Nephron (organoid): ENCODE results near the gene RSRC1.

Source experiments
- H3K27ac Mint-ChIP-seq, 3 experiments: 2 replicates each; pipeline ENCODE4 v1.8.0; 2020; ENCODE audit warnings: mixed read lengths in 3 of 3, mild to moderate bottlenecking in 2 of 3, moderate library complexity in 1 of 3
- H3K27me3 Mint-ChIP-seq: 2 replicates; pipeline ENCODE4 v1.8.0; 2021; ENCODE audit warnings: low read depth, mild to moderate bottlenecking, moderate library complexity, mixed read lengths
- H3K36me3 Mint-ChIP-seq: 2 replicates; pipeline ENCODE4 v1.8.0; 2020; ENCODE audit warnings: low read depth, mixed read lengths
- H3K4me1 Mint-ChIP-seq: 2 replicates; pipeline ENCODE4 v1.8.0; 2020; ENCODE audit warnings: mixed read lengths
- H3K4me3 Mint-ChIP-seq, 3 experiments: 2 replicates each; pipeline ENCODE4 v1.8.0; 2020; ENCODE audit warnings: mild to moderate bottlenecking in 3 of 3, mixed read lengths in 3 of 3, moderate library complexity in 2 of 3
- H3K9me3 Mint-ChIP-seq: 2 replicates; pipeline ENCODE4 v1.8.0; 2020; ENCODE audit warnings: mixed read lengths
- CTCF ChIP-seq, 3 experiments: fragments of 200-600 bp; sonication (generic); IDR thresholded peaks; one replicate each; pipeline ENCODE4 v1.5.0; 2021; ENCODE audit warnings: antibody characterized with exemption in 3 of 3; ENCODE audit not compliant: unreplicated experiment in 3 of 3

Gene RSRC1

GRCh38 chr3:158098309-158098639, 11.6 kb upstream of the RSRC1 start:
- Mint-ChIP-seq H3K4me3 (peak overlapping the region; percentile 80 to 88 (median 87)), H3K4me1 (peaks cover 41% of the 10 kb centered on the region), H3K9me3 (peaks cover 6% of the 10 kb centered on the region), H3K27ac (no peak overlapping the region), H3K36me3 (no peaks in the 10 kb centered on the region), H3K27me3 (peaks cover 100% of the 10 kb centered on the region)
- no peak for TF ChIP-seq CTCF (IDR thresholded peaks at IDR 0.05; ENCODE audit: unreplicated experiment in 3 of 3)

DNA sequence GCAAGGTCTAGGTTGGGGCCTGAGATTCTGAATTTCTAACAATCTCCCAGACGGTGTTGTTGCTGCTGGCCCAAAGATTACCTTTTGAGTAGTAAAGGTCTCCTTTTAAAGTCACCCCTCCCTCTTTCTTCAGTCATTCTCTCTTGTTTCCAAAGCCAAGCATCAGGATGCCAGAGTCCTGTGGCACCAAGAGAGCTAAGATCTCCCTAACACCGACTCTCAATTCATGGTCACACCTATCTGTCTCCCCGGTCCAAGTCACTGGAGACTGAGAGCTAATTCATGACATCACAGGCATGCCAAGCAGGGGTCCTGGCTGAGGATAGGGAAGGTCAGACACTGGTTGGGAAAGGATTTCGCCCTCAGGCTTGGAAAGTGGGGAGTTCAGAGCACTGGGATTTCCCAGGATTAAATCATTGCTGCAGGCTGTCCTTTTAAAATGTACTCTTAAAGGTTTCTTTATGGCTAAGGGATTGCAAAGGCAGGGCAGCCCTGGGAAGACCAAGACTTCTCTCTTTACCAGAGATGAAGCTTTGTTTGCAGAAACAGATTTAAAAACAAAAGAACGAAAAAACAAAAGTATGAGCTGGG, 11.0 kb upstream of the RSRC1 start:
- no peak for TF ChIP-seq CTCF (IDR thresholded peaks at IDR 0.05; ENCODE audit: unreplicated experiment in 3 of 3)
- peaks cover 100% of the 10 kb centered on the region for H3K27me3 Mint-ChIP-seq
- no peaks in the 10 kb centered on the region for H3K36me3 Mint-ChIP-seq
- no peak overlapping the region for H3K27ac Mint-ChIP-seq
- H3K9me3 Mint-ChIP-seq = peaks cover 6% of the 10 kb centered on the region
- no peak overlapping the region for H3K4me3 Mint-ChIP-seq
- H3K4me1 Mint-ChIP-seq = peaks cover 46% of the 10 kb centered on the region

GRCh38 chr3:158100681-158101080, 9.2 kb upstream of the RSRC1 start:
- no peak overlapping the region for H3K4me3 Mint-ChIP-seq
- peaks cover 98% of the 10 kb centered on the region for H3K27me3 Mint-ChIP-seq

DNA sequence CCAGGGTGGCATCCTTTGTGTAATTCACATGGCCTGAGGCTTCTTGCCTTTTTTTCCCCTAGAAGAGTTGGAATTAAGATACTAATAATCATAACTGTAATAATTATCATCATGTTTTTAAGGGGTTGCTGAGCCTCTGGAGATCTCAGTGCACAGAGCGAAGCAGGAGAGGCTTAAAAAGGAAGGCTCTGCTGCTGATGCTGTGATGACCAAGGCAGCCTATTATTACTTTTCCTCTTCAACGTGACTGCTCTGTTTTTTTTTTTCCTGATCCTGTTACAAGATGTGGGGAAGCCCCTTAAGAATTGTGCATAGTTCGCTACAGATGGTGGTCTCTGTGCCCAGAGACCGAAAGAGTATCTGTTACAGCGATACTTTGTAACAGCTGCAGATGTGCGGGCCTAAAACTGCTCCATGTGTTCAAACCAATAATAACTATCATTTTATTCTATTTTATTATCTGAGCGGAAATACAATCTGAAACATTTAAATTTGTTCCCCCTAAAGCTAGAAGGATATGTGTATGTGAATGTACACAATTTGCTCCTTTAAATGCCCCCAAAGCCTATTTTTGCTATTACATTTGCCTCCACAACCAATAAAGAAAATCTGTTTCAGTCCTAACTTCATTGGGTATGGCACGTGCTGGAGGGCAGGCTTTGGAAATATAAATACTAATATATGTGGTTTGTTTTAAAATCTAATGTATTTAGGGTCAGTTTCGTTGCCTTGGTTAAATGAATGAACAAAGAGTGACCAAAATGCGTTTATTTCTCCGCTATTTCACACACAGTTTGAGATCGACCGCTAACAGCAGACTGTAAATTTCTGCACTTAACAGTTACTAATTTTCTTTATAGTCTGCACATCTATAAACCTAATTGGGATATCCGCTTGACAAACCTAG, 8.3 kb upstream of the RSRC1 start:
- peaks cover 6% of the 10 kb centered on the region for H3K9me3 Mint-ChIP-seq
- peak overlapping the region in 1 of 3 experiments; percentile 39 for H3K4me3 Mint-ChIP-seq
- no peak for TF ChIP-seq CTCF (IDR thresholded peaks at IDR 0.05; ENCODE audit: unreplicated experiment in 3 of 3)

More at GRCh38 chr3:158100681-158101080, 9.2 kb upstream of the RSRC1 start:
- Mint-ChIP-seq H3K27ac (no peak overlapping the region), H3K4me1 (peaks cover 50% of the 10 kb centered on the region), H3K36me3 (no peaks in the 10 kb centered on the region), H3K9me3 (peaks cover 6% of the 10 kb centered on the region)
- TF ChIP-seq CTCF (IDR thresholded peaks at IDR 0.05; ENCODE audit: unreplicated experiment in 3 of 3) = no peak

GRCh38 chr3:158102242-158103080, 7.4 kb upstream of the RSRC1 start:
- H3K9me3 Mint-ChIP-seq = peaks cover 6% of the 10 kb centered on the region

More for the DNA sequence above, 8.3 kb upstream of the RSRC1 start:
- H3K27ac Mint-ChIP-seq = no peak overlapping the region
- no peaks in the 10 kb centered on the region for H3K36me3 Mint-ChIP-seq
- H3K4me1 Mint-ChIP-seq = peaks cover 56% of the 10 kb centered on the region
- peaks cover 98% of the 10 kb centered on the region for H3K27me3 Mint-ChIP-seq

More at GRCh38 chr3:158102242-158103080, 7.4 kb upstream of the RSRC1 start:
- H3K27ac Mint-ChIP-seq = no peak overlapping the region
- no peaks in the 10 kb centered on the region for H3K36me3 Mint-ChIP-seq
- H3K27me3 Mint-ChIP-seq = peaks cover 98% of the 10 kb centered on the region
- peaks cover 62% of the 10 kb centered on the region for H3K4me1 Mint-ChIP-seq
- peak overlapping the region; percentile 26 to 50 (median 39) for H3K4me3 Mint-ChIP-seq
- TF ChIP-seq CTCF (IDR thresholded peaks at IDR 0.05; ENCODE audit: unreplicated experiment in 3 of 3) = no peak
